ENCODE data around the gene MEAK7. TPM values are rescaled to one million over a fixed set of nuclear protein-coding genes. Genes with fewer than 3 reads are reported as not detected.

Gene MEAK7
- total RNA-seq, 4 donors from 2014 or later, result 7.9 to 30.5 (median 10.4) TPM

- H3K27ac ChIP-seq, result no peak overlapping the region
- no peaks in the 10 kb centered on the region for H3K27me3 ChIP-seq
- WGBS, 2 donors (ENCODE audit: low coverage in 1 of 2), result 97 to 100% methylated on average over 5 of the region's 5 CpGs
- H3K4me1 ChIP-seq, result peaks cover 3 to 26% (median 19%) of the 10 kb centered on the region in 3 donors
- no peak for ATAC-seq
- H3K4me3 ChIP-seq, result no peak overlapping the region
- H3K36me3 ChIP-seq, result no peaks in the 10 kb centered on the region
- TF ChIP-seq EP300 (IDR thresholded peaks at IDR 0.05) (no peak), POLR2A (IDR thresholded peaks at IDR 0.05) (no peak), CTCF (IDR thresholded peaks at IDR 0.05) (no peak), POLR2AphosphoS5 (IDR thresholded peaks at IDR 0.05) (no peak)
- H3K9me3 ChIP-seq, result no peaks in the 10 kb centered on the region
These were observed 30.4 kb upstream of the MEAK7 start for GRCh38 chr16:84534815-84535214.

DNA sequence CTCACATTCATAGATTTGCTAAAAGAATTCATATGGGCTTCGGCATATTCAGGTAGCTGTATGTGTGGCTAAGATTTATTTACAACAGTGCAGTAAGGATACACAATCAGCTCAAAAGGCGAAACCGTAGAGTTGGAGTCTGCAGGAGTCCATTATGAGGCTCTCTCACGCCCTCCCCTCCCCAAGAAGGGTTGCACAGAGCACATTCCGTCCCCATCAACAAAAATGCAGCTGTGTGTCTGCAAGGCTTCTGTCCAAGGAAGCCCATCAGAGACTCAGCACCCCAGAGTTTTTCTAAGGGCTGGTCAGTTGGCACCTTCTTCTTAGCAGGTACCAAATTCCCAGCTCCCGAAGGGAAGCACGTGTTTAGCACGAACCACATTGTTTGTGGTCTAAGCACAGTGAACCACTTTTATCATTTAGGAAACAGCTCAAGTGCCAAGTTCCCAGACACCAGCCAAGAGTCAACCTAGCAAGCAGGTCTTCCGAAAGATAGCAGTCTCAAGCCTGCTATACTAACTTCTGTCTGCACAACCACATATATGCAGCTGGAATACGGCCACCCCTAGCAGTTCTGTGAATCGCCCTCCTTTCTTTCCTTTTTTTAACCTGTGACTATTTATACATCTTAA, 28.5 kb upstream of the MEAK7 start:
- TF ChIP-seq CTCF (IDR thresholded peaks at IDR 0.05) (no peak), POLR2A (IDR thresholded peaks at IDR 0.05) (no peak), EP300 (IDR thresholded peaks at IDR 0.05) (no peak), POLR2AphosphoS5 (IDR thresholded peaks at IDR 0.05) (no peak)
- peak; percentile 46 for ATAC-seq
- WGBS, 2 donors (ENCODE audit: low coverage in 1 of 2), result 67 to 81% methylated on average over 6 to 9 of the region's 11 CpGs
- H3K4me3 ChIP-seq, result no peak overlapping the region
- H3K27me3 ChIP-seq, result no peaks in the 10 kb centered on the region
- H3K27ac ChIP-seq, result peak overlapping the region; percentile 19 to 84 (median 77)
- H3K9me3 ChIP-seq, result no peaks in the 10 kb centered on the region
- H3K4me1 ChIP-seq, result peaks cover 3 to 33% (median 22%) of the 10 kb centered on the region in 3 donors
- H3K36me3 ChIP-seq, result no peaks in the 10 kb centered on the region

DNA sequence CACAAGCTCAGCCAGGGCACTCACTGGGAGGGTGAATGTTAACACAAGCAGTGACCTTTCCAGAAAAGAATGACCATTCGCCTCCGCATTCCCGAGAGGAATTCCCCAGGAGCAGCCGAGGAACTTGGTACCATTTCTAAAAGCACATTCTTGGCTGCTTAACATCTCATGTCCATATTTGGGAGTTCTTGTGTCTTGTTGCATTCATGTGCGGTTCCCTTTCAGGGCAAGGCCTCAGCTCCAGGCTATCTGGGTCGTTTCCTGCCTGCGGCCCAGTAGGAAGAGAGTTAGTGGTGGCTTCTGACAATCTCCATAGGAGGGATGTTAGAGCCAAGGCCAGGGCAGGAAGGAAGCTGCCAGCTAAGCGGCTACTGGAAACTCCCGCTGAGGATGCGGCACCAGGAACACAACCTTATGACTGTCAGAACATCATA, 27.8 kb upstream of the MEAK7 start:
- Histone ChIP-seq H3K27ac (peak overlapping the region; percentile 19 to 84 (median 77)), H3K9me3 (no peaks in the 10 kb centered on the region), H3K4me3 (no peak overlapping the region), H3K36me3 (no peaks in the 10 kb centered on the region), H3K27me3 (no peaks in the 10 kb centered on the region), H3K4me1 (peaks cover 3 to 39% (median 29%) of the 10 kb centered on the region in 3 donors)
- WGBS, 2 donors (ENCODE audit: low coverage in 1 of 2), result 5 to 10% methylated on average over 4 to 6 of the region's 10 CpGs
- TF ChIP-seq POLR2AphosphoS5 (IDR thresholded peaks at IDR 0.05) (peak; percentile 78), CTCF (IDR thresholded peaks at IDR 0.05) (no peak), POLR2A (IDR thresholded peaks at IDR 0.05) (no peak)
- ATAC-seq, result peak; percentile 87

DNA sequence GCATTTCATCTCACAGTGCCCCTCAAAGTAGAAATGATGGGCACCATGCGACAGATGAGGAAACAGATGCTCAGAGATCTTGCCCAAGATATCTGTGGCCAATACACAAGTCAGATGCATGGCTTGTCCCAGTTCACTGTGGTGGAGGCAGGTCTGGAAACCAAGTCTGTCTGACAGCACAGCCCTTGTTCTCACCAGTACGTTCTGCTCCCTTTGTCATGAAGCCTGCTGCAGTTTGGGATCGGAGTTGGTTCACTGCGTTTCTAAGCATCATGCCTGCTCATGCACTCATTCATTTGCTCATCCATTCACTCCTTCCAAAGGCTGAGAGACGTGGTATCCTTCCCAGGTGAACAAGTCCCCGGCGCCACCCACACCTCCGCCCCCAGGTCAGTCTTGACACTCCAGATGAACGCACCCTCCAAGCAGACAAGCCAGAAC, 27.2 kb upstream of the MEAK7 start:
- WGBS, 2 donors (ENCODE audit: low coverage in 1 of 2), result 44 to 46% methylated on average over 4 to 7 of the region's 9 CpGs
- no peaks in the 10 kb centered on the region for H3K9me3 ChIP-seq
- H3K36me3 ChIP-seq, result no peaks in the 10 kb centered on the region
- ATAC-seq, result no peak
- peak overlapping the region in 3 of 4 donors; percentile 75 to 84 (median 79) for H3K27ac ChIP-seq
- no peak for TF ChIP-seq POLR2A (IDR thresholded peaks at IDR 0.05)
- TF ChIP-seq EP300 (IDR thresholded peaks at IDR 0.05), result no peak
- TF ChIP-seq POLR2AphosphoS5 (IDR thresholded peaks at IDR 0.05), result no peak
- TF ChIP-seq CTCF (IDR thresholded peaks at IDR 0.05), result no peak
- H3K4me1 ChIP-seq, result peaks cover 3 to 46% (median 33%) of the 10 kb centered on the region in 3 donors
- no peak overlapping the region for H3K4me3 ChIP-seq
- H3K27me3 ChIP-seq, result no peaks in the 10 kb centered on the region

- TF ChIP-seq POLR2A (IDR thresholded peaks at IDR 0.05) (no peak), CTCF (IDR thresholded peaks at IDR 0.05) (no peak), EP300 (IDR thresholded peaks at IDR 0.05) (no peak), POLR2AphosphoS5 (IDR thresholded peaks at IDR 0.05) (no peak)
- Histone ChIP-seq H3K27me3 (no peaks in the 10 kb centered on the region), H3K27ac (no peak overlapping the region), H3K4me1 (peaks cover 3 to 50% (median 36%) of the 10 kb centered on the region in 3 donors), H3K36me3 (no peaks in the 10 kb centered on the region), H3K4me3 (no peak overlapping the region), H3K9me3 (no peaks in the 10 kb centered on the region)
- ATAC-seq, result no peak
- WGBS, 2 donors (ENCODE audit: low coverage in 1 of 2), result 91 to 100% methylated on average over 1 to 5 of the region's 5 CpGs
These were observed 26.1 kb upstream of the MEAK7 start for GRCh38 chr16:84530590-84530989.
